SH-SY5Y (cell line): ENCODE measurements around the gene BRD7.

Experiments
- GATA2 ChIP-seq: IDR thresholded peaks from 2 replicates; pipeline ENCODE4 v1.6.1; 2011; ENCODE audit warnings: mild to moderate bottlenecking, low read depth, low read length
- GATA3 ChIP-seq: IDR thresholded peaks from 2 replicates; pipeline ENCODE4 v1.6.1; 2011; ENCODE audit warnings: low read depth, mild to moderate bottlenecking, low read length, moderate library complexity

- TF ChIP-seq GATA2 = peak; percentile 84
- no peak for TF ChIP-seq GATA3
Measured at GRCh38 chr16:50390914-50391716, 22.3 kb upstream of the BRD7 start.
